HEK293 (cell line): Measurements from ENCODE around the gene OSBP2.

Experiments
- RBAK ChIP-seq: fragments of 450-650 bp; formaldehyde crosslinking; IDR thresholded peaks from 2 replicates; pipeline ENCODE4 v1.5.1; 2016; ENCODE audit warnings: missing biosample characterization, missing genetic modification characterization
- TRIM28 ChIP-seq: IDR thresholded peaks from 2 replicates; pipeline ENCODE4 v1.6.1; 2011; ENCODE audit warnings: low read length, control low read depth, borderline replicate concordance
- ZBTB1 ChIP-seq: fragments of 450-650 bp; formaldehyde crosslinking; IDR thresholded peaks from 2 replicates; pipeline ENCODE4 v1.5.1; 2016; ENCODE audit warnings: missing biosample characterization, missing genetic modification characterization
- ZFP3 ChIP-seq: fragments of 450-650 bp; formaldehyde crosslinking; IDR thresholded peaks from 2 replicates; pipeline ENCODE4 v1.5.1; 2016; ENCODE audit warnings: low read depth, missing biosample characterization, missing genetic modification characterization
- ZFP37 ChIP-seq: fragments of 450-650 bp; formaldehyde crosslinking; IDR thresholded peaks from 2 replicates; pipeline ENCODE4 v1.5.1; 2016; ENCODE audit warnings: missing biosample characterization, missing genetic modification characterization
- ZFP69B ChIP-seq: fragments of 450-650 bp; formaldehyde crosslinking; IDR thresholded peaks from 2 replicates; pipeline ENCODE4 v1.5.1; 2016; ENCODE audit warnings: missing biosample characterization, missing genetic modification characterization
- ZNF274 ChIP-seq, 2 experiments: fragments of 200-500 bp in 1 of 2; fragments of 450-650 bp in 1 of 2; sonication (Bioruptor generic) in 1 of 2; formaldehyde crosslinking in 1 of 2; IDR thresholded peaks; 2 replicates each; pipeline versions ENCODE4 v1.5.1 to v1.6.1; 2014 to 2016; ENCODE audit warnings: borderline replicate concordance in 1 of 2, inconsistent platforms in 1 of 2, low read length in 1 of 2, missing biosample characterization in 1 of 2, missing genetic modification characterization in 1 of 2
- ZNF324 ChIP-seq: fragments of 450-650 bp; formaldehyde crosslinking; IDR thresholded peaks from 2 replicates; pipeline ENCODE4 v1.5.1; 2016; ENCODE audit warnings: missing biosample characterization, missing genetic modification characterization
- ZNF555 ChIP-seq: fragments of 450-650 bp; formaldehyde crosslinking; conservative IDR thresholded peaks from 2 replicates; pipeline ENCODE4 v1.5.1; 2017; ENCODE audit warnings: missing biosample characterization, mild to moderate bottlenecking, missing genetic modification characterization, inconsistent platforms
- ZNF747 ChIP-seq: fragments of 450-650 bp; formaldehyde crosslinking; IDR thresholded peaks from 2 replicates; pipeline ENCODE4 v1.5.1; 2016; ENCODE audit warnings: missing biosample characterization, missing genetic modification characterization
- TF ChIP-seq, protein P1 (sequence below): fragments of 450-650 bp; formaldehyde crosslinking; IDR thresholded peaks from 2 replicates; pipeline ENCODE4 v1.5.1; 2016; ENCODE audit warnings: missing biosample characterization, missing genetic modification characterization
- TF ChIP-seq, protein P2 (sequence below): fragments of 450-650 bp; formaldehyde crosslinking; IDR thresholded peaks from 2 replicates; pipeline ENCODE4 v1.5.1; 2016; ENCODE audit warnings: missing biosample characterization, missing genetic modification characterization
- TF ChIP-seq, protein P3 (sequence below): fragments of 450-650 bp; formaldehyde crosslinking; IDR thresholded peaks from 2 replicates; pipeline ENCODE4 v1.5.1; 2016; ENCODE audit warnings: missing biosample characterization, missing genetic modification characterization

DNA sequence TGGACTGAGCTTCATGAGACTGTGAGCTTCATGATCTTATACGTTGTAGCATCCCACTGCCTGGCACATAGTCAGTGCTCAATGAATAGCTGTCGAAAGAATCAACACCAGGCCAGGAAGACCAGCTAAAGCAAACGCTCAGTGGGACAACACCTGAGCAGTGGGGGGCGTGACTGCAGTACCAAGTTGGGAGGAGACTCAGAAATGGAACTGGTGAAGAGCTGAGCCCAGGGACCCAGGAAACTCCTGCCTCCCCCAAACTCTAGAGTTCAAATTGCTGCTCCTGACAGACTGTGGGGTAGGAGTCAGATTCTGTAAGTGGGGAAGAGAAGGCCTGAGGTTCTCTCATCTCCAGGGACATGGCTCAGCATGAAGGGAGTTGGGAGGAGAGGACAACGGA is 214.6 kb downstream of the OSBP2 start:
- TF ChIP-seq, protein P1, sequence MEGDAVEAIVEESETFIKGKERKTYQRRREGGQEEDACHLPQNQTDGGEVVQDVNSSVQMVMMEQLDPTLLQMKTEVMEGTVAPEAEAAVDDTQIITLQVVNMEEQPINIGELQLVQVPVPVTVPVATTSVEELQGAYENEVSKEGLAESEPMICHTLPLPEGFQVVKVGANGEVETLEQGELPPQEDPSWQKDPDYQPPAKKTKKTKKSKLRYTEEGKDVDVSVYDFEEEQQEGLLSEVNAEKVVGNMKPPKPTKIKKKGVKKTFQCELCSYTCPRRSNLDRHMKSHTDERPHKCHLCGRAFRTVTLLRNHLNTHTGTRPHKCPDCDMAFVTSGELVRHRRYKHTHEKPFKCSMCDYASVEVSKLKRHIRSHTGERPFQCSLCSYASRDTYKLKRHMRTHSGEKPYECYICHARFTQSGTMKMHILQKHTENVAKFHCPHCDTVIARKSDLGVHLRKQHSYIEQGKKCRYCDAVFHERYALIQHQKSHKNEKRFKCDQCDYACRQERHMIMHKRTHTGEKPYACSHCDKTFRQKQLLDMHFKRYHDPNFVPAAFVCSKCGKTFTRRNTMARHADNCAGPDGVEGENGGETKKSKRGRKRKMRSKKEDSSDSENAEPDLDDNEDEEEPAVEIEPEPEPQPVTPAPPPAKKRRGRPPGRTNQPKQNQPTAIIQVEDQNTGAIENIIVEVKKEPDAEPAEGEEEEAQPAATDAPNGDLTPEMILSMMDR (tag by site-specific recombination): no peak
- TF ChIP-seq ZNF747 (tag by site-specific recombination) (no peak), ZNF274 (IDR thresholded peaks at IDR 0.05; ENCODE audit: low read length) (no peak), ZNF274 (tag by site-specific recombination; IDR thresholded peaks at IDR 0.05; ENCODE audit: borderline replicate concordance) (no peak), ZBTB1 (tag by site-specific recombination) (no peak), RBAK (tag by site-specific recombination) (no peak), ZNF555 (tag by site-specific recombination) (no peak), TRIM28 (no peak), ZFP3 (tag by site-specific recombination) (no peak), ZNF324 (tag by site-specific recombination) (no peak), ZFP69B (tag by site-specific recombination) (no peak), ZFP37 (no peak)
- TF ChIP-seq, protein P2, sequence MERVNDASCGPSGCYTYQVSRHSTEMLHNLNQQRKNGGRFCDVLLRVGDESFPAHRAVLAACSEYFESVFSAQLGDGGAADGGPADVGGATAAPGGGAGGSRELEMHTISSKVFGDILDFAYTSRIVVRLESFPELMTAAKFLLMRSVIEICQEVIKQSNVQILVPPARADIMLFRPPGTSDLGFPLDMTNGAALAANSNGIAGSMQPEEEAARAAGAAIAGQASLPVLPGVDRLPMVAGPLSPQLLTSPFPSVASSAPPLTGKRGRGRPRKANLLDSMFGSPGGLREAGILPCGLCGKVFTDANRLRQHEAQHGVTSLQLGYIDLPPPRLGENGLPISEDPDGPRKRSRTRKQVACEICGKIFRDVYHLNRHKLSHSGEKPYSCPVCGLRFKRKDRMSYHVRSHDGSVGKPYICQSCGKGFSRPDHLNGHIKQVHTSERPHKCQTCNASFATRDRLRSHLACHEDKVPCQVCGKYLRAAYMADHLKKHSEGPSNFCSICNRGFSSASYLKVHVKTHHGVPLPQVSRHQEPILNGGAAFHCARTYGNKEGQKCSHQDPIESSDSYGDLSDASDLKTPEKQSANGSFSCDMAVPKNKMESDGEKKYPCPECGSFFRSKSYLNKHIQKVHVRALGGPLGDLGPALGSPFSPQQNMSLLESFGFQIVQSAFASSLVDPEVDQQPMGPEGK (tag by site-specific recombination): no peak
- TF ChIP-seq, protein P3, sequence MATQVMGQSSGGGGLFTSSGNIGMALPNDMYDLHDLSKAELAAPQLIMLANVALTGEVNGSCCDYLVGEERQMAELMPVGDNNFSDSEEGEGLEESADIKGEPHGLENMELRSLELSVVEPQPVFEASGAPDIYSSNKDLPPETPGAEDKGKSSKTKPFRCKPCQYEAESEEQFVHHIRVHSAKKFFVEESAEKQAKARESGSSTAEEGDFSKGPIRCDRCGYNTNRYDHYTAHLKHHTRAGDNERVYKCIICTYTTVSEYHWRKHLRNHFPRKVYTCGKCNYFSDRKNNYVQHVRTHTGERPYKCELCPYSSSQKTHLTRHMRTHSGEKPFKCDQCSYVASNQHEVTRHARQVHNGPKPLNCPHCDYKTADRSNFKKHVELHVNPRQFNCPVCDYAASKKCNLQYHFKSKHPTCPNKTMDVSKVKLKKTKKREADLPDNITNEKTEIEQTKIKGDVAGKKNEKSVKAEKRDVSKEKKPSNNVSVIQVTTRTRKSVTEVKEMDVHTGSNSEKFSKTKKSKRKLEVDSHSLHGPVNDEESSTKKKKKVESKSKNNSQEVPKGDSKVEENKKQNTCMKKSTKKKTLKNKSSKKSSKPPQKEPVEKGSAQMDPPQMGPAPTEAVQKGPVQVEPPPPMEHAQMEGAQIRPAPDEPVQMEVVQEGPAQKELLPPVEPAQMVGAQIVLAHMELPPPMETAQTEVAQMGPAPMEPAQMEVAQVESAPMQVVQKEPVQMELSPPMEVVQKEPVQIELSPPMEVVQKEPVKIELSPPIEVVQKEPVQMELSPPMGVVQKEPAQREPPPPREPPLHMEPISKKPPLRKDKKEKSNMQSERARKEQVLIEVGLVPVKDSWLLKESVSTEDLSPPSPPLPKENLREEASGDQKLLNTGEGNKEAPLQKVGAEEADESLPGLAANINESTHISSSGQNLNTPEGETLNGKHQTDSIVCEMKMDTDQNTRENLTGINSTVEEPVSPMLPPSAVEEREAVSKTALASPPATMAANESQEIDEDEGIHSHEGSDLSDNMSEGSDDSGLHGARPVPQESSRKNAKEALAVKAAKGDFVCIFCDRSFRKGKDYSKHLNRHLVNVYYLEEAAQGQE (tag by site-specific recombination): no peak
